Sciatic nerve (tissue), 2 donors: ENCODE data around the gene CADPS2. TPM values are rescaled to one million over a fixed set of nuclear protein-coding genes. Genes with fewer than 3 reads are reported as not detected.

Experiments used
- ATAC-seq: fragments of 200-7000 bp; cut with Tn5 transposase; one replicate; pipeline ENCODE4 v1.9.1; 2020; ENCODE audit warnings: mild to moderate bottlenecking, moderate library complexity
- DNase-seq: peaks from one replicate; pipeline ENCODE4 v3.0.0-alpha.2; 2020; ENCODE audit warnings: low spot score
- intact Hi-C: fragments of 100-400 bp; cut with DNase I; formaldehyde crosslinking; loops from one replicate; pipeline ENCODE4 v1.14.2; 2022
- total RNA-seq: library from RNA; stranded (reverse); fragmentation: NEBNext Ultra II Directional; extraction: Animal tissue kit (Norgen Biotek cat#: 25700); gene quantifications from one replicate; pipeline ENCODE4 v1.2.1, GENCODE V29; 2021
- donor health status: DM: no; HTN: no; CAD: no.
- donor health status: DM: no; HTN: no; CAD: no.

Gene CADPS2
- total RNA-seq, 1 donor from 2014 or later: 11.0 TPM

DNA sequence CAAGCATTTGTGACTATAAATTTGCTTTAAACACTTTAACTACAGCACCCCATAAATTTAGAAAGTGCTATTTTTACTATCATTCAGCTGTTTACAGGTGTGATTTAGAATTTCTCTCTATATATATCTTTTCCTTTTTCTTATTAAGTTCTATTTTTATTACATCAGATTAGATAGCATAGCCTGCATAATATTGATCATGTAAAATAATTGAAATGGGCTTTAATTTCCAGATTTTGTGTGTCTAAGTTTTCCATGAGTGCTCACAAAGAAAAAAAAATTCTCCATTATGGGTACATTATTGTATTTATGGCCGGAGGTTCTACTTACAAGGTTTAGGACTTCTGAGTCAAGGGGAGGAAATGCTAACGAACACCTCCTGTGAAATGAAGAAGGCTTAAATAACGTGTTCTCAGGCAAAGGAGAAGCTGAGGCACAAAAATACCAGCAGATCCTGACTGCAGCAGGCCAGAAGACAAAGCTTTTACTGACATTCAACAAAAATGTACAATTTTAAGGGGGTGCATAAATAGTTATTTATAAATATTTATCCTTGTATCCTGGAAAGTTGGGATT lies 301.5 kb downstream of the CADPS2 start:
- ATAC-seq (no peak), DNase-seq (no peak)
- intact Hi-C loops: no loop called here

DNA sequence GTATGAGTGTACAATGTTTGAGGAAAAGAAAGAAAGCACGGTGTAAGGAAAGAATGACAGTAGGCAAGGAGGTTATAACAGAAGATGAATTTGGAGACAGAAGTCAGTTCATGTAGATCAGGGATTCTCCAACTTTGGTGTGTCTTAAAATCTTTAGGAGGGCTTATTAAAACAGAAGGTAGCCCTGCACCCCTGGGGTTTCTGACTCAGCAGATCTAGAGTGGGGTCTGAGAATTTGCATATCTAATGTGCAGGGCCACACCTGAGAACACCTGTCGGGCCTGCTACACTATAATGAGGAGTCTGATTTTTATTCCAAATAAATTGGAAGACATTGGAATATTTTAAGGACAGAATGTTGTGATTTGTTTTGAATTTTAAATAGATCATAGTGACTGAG lies 307.9 kb downstream of the CADPS2 start:
- ATAC-seq (no peak), DNase-seq (no peak)
- intact Hi-C loops: no loop called here

DNA sequence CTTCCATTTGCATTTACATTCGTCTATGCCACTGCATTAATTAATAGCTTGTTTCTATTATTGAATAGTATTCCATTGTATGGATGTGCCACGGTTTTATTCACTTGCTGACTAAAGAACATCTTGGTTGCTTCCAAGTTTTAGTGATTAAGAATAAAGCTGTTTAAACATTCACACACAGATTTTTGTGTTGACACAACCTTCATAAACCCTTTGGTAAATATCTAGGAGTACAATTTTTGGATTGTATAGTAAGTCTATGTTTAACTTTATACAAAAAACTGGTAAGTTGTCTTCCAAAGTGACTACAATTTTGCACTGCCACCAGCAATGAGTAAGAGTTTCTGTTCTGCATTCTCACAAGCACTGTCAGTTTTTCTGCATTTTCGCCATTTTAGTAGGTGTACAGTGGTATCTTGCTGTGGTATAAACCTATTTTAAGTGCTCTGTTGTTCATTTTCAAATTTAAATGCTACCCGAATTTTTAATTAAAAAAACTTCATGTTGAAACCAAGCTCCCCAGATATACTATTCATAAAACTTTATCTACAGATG lies 308.7 kb downstream of the CADPS2 start:
- no peak for DNase-seq
- ATAC-seq: no peak
- intact Hi-C loops: no loop called here

DNA sequence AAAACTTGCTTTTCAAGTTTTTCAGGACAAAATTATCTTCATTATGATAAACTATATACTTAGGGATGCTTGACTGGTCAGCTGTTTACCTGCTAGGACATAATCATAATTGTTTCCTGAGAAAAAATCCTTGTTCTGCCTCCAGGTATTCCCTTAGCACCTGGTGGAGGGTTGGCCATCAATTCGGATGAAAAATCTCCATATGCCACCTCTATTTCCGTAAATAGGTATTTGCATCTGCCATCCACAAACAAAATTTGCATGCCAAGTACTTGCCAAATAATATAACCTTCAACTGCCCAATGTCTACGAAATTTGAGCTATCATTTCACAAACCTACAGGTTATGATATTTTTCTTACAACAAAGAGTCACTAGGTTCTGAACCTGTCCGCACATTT lies 313.6 kb downstream of the CADPS2 start:
- DNase-seq (no peak), ATAC-seq (no peak)
- intact Hi-C loops: no loop called here

- intact Hi-C loops: no loop called here
- no peak for ATAC-seq
- DNase-seq: no peak
Observed at GRCh38 chr7:122561326-122561725, 324.9 kb downstream of the CADPS2 start.

GRCh38 chr7:122556873-122557542 lies 329.3 kb downstream of the CADPS2 start:
- ATAC-seq (no peak), DNase-seq (no peak)
- intact Hi-C loops: no loop called here

DNA sequence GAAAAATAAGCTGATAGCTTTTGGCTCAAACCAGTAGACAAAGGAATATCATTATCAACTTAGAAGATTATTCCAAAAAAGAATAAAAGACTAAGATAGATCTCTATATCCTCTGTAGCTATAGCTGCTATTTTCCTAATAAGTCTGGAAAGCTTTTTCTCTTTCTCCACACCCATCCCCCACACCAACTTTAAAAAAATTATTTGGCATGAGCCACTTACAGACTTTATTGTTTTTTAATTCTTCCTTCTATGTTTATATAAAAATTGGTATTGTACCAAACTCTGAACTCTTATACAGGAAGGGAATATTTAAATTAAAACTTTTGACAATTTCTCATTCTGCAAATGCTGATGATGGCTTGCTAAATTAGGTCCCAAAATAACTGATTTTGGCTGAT lies 330.0 kb downstream of the CADPS2 start:
- DNase-seq (no peak), ATAC-seq (no peak)
- intact Hi-C loops: no loop called here

DNA sequence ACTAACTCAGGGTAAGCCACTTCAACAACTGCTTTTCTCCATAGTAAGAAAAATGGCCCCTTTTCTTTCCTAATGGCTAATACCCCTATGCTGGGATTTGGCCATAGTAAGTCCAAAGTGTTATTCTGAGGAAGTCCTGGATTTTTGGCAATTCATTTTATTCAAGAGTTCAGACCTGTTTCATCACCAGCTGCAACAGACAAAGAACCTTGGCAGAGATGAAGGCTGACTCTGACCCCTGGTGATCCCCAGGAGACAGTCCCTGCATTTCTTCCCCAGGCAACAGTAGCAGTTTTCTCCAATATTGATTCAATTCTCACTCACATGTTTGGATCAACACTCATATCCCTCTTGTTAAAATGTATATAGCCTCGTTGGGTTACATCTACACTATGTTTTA lies 332.5 kb downstream of the CADPS2 start:
- intact Hi-C loops: no loop called here
- no peak for DNase-seq
- ATAC-seq: peak; percentile 58

DNA sequence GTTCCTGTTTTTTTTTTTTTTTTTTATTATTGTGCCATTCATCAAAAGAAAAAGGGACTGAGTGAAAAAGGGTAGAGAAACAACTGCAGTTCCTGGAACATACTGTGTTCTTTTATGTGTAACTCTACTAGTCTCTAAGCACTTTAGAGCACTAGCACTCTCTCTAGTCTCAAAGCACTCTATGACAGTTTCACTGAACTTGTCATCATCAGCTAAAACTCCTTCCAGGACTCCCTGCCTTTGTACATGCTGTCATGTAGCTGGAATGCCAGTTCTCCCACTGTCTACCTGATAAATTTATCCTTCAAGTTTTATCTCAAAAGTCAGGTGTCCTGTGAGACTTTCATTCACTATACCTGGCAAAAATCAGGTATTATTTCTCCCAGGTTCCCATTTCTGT lies 333.5 kb downstream of the CADPS2 start:
- no peak for ATAC-seq
- intact Hi-C loops: no loop called here
- no peak for DNase-seq

GRCh38 chr7:122550545-122550944 lies 335.7 kb downstream of the CADPS2 start:
- DNase-seq (no peak), ATAC-seq (no peak)
- intact Hi-C loops: no loop called here

DNA sequence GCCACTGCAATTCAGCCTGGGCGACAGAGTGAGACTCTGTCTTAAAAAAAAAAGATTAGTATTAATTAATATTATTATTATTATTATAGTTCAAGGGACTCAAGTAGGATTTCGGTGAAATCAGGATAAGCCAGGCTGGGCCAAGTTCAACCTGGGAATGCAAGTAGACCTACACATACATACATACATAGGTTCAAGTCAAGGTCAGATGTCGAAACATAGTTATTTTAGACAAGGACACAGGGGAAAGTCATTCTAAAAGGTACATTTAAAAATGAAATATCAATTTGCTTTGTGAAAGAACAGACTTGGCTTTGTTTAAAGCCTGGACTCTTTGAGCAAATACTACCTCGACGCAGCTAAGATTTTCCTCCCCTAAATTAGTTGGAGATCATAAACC lies 336.7 kb downstream of the CADPS2 start:
- DNase-seq: no peak
- intact Hi-C loops: no loop called here
- ATAC-seq: no peak

DNA sequence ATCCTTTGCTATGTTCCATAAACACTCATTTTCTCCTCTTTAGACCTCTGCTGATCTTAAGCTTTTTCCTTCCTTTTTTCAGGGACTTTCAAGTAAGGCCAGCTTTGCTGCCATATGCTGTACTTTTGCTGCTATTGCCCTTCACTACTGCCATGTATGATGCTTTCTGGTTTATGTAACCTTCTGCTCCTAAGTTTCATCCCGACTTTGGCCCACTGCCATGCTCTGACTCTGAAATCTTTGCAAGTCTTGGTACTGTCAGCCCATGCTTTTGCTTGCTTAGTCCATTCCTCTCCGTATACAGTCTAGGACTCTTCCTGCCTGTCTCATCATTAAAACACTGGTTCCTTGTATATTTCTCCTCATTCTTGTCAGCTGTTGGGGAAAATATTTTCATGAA lies 339.8 kb downstream of the CADPS2 start:
- DNase-seq: no peak
- no peak for ATAC-seq
- intact Hi-C loops: no loop called here

DNA sequence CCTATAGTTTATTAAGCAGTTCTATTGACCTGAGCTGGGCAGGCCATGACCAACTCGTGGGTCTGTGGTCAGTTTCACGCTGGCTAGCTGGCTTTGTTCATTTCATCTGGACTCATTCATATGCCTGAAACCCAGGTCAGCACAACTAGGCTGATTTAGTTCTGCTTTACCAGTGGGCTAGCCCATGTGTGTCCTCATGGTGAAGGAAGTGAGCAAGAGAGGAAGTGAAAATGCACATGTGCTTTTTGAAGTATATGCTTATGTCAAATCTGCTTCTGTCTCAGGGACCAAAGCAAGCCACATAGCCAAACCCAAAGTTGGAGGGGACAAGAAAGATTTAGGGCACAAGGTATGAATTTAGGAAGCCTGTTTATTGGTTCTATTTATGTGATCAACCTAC lies 341.8 kb downstream of the CADPS2 start:
- intact Hi-C loops: no loop called here

GRCh38 chr7:122543891-122544290 lies 342.4 kb downstream of the CADPS2 start:
- DNase-seq: no peak
- intact Hi-C loops: no loop called here

More for the DNA sequence above, 341.8 kb downstream of the CADPS2 start:
- DNase-seq (no peak), ATAC-seq (peak; percentile 82)

DNA sequence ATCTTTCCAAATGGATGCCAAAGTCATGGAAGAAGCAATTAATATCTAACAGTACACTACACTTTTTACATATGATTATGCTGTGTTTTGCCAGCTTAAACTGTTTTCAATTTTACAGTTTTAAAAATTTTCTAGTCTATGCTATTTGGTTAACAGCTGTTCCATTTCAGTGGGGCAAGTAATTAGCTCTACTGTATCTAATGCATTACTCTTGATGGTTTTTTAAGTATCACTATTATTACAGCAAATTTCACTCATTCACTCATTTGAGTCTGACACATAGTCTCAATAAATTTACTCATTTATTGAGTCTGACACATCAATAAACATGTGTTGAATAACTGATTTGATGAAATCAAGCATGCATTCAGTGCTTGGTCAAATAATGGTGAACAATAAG lies 343.1 kb downstream of the CADPS2 start:
- intact Hi-C loops: no loop called here
- DNase-seq (no peak), ATAC-seq (no peak)

More at GRCh38 chr7:122543891-122544290, 342.4 kb downstream of the CADPS2 start:
- no peak for ATAC-seq

- intact Hi-C loops: no loop called here
- no peak for ATAC-seq
- DNase-seq: no peak
Observed at GRCh38 chr7:122535086-122535485, 351.2 kb downstream of the CADPS2 start.

- ATAC-seq (no peak), DNase-seq (no peak)
- intact Hi-C loops: no loop called here
Observed at GRCh38 chr7:122532406-122533269, 353.6 kb downstream of the CADPS2 start.

DNA sequence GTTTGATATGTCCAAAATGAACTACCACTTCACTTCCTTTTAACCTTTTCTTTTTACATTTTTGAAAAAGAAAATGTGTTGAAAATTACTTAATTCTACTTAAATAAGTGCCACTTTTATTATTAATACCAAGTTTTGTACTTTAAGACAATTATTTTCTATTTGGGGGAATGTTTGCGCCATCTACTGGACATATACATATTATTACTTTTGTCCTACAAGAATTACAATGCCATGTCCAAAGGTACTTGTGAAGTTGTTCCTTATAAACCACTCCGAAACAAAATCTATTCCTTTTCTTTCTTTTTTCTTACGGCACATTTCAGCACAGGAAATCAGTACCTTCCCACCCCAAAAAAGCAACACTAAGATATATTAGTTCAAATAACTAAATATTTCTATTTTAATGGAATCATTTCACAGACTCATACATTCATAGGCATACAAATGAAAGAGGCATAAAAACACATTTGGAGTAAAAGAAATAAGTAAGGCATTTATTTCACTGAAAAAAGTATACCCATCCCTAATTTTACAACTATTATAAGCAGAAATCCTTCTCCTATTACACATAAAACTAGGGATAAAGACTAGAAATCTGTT lies 357.3 kb downstream of the CADPS2 start:
- ATAC-seq (no peak), DNase-seq (no peak)
- intact Hi-C loops: loop anchor here (2.0 kb wide), 1 partner anchor 312 kb away; no protein-coding TSS in a partner anchor

- ATAC-seq (no peak), DNase-seq (no peak)
- intact Hi-C loops: no loop called here
Observed at GRCh38 chr7:122525355-122525754, 360.9 kb downstream of the CADPS2 start.
